Measurements from ENCODE around the gene NUPR2.
"Not testable (repeated sequence)": the region's sequence is repeated elsewhere in the genome, so short reads cannot be mapped to it uniquely, and the experiment has no call there.

Gene NUPR2

DNA sequence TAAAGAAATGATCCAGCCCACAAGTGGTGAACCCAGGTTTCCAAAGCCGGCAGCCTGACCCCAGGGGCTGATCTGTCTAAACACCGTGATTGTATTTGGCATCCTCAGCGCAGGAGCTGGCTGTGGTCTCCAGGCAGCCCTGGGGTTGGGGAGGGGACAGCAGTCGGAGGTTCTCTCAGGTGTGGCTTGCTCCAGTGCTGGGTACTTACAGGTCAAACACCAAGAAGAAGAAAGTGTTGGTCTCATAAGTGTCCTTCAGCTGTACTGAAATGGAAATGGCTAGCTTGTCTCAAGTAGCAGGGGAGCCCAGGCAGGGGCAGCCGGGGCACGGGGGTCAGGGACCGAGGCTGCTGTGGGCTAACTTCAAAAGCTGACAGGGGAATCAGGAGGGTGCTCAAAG, 29.5 kb downstream of the NUPR2 start:
- DNase-seq (ENCODE audit: low spot score): no peak

DNA sequence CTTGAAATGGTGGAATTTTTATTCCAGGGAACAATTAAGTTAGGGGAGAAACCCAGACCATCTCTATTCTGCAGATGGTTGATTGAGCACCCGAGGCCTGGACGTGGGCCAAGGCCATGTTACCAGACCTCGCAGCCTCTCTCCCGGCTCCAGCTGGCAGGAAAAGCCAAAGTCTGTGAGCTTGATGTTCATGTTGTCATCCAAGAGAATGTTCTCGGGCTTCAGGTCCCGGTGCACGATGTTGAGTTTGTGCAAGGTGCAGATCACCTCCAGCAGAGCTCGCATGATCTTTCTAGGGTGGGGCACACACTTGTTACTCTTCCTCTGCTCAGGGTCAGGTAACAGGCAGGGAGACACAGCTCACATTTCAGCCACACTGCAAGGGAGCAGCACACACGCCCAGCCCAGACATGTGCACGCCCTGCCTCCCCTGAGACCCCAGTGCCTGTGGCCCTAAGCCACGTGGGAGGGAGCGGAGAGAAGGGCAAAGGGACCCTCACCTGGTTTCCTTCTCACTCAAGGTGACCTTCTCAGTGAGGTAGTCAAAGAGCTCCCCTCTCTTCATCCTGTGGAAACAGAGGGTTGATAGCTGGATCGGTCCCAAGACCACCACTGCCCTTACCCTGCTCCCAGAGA, 32.9 kb downstream of the NUPR2 start:
- no peak for DNase-seq (ENCODE audit: low spot score)

GRCh38 chr7:56081626-56082340, 34.4 kb downstream of the NUPR2 start:
- DNase-seq (ENCODE audit: low spot score): no peak

GRCh38 chr7:56080726-56081435, 35.3 kb downstream of the NUPR2 start:
- DNase-seq (ENCODE audit: low spot score): not testable (repeated sequence)

- DNase-seq (ENCODE audit: low spot score): peak; percentile 85
Measured at GRCh38 chr7:56079450-56080185, 36.6 kb downstream of the NUPR2 start.

DNA sequence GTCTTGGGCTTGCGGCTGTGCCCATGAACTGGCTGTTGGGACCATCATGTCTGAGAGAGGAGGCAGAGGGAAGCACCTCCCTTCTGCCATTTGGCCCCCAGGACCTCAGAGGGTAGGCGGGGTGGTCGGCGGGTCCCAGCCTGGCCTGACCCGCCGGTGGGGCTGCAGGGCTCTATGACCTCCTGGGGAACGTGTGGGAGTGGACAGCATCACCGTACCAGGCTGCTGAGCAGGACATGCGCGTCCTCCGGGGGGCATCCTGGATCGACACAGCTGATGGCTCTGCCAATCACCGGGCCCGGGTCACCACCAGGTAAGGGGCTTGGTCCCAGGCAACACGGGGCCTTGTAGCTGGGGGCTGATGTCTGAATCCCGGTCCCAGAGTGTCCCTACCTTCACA, 38.0 kb downstream of the NUPR2 start:
- no peak for DNase-seq (ENCODE audit: low spot score)

GRCh38 chr7:56077681-56078080, 38.5 kb downstream of the NUPR2 start:
- no peak for DNase-seq (ENCODE audit: low spot score)

DNA sequence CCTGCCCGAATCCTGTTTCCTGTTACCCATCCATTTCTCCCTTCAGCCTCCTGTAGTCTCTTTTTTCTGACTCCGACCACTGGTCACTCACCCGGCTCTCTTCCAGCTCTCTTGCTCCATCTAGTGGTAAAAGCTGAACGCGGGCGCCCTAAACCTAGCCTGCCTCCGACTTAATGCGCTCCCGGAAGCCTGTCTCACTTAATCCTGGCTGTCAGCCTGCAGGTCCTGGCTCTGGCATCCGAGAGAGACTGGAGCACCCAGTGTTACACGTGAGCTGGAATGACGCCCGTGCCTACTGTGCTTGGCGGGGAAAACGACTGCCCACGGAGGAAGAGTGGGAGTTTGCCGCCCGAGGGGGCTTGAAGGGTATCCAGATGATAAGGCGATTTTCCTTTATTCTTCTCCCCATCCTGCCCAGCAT, 41.8 kb downstream of the NUPR2 start:
- DNase-seq (ENCODE audit: low spot score): peak; percentile 90

DNA sequence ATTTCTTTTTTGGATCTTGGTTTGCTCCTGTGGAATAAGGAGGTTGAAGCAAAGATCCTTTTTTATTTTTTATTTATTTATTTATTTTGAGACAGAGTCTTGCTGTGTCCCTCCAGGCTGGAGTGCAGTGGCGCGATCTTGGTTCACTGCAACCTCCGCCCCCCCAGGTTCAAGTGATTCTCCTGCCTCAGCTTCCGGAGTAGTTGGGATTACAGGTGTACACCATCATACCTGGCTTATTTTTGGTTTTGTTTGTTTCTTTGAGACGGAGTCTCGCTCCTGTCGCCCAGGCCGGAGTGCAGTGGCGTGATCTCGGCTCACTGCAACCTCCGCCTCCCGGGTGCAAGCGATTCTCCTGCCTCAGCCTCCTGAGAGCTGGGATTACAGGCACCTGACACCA, 49.8 kb downstream of the NUPR2 start:
- DNase-seq (ENCODE audit: low spot score): not testable (repeated sequence)

Measured in GM03348 (cell line).